ENCODE measurements around the gene CLPSL2. TPM values are rescaled to one million over a fixed set of nuclear protein-coding genes. Genes with fewer than 3 reads are reported as not detected.

The CLPSL2 gene
- total and polyA plus RNA-seq, 2 donors from 2014 or later, result not detected

GRCh38 chr6:35745509-35745908 is 30.9 kb upstream of the CLPSL2 start:
- TF ChIP-seq CTCF (IDR thresholded peaks at IDR 0.05; ENCODE audit: borderline replicate concordance, extremely low read depth, insufficient read depth), result no peak
- no peak overlapping the region for H3K4me3 ChIP-seq (ENCODE audit: low read length in 3 of 3)
- H3K27me3 ChIP-seq (ENCODE audit: control insufficient read depth, insufficient read depth, low read length), result no peaks in the 10 kb centered on the region
- intact Hi-C loops (cut with DNase I), result no loop called here
- no peaks in the 10 kb centered on the region for H3K36me3 ChIP-seq (ENCODE audit: control insufficient read depth in 2 of 3, insufficient read depth in 3 of 3, low read length in 3 of 3)
- H3K4me1 ChIP-seq (ENCODE audit: control insufficient read depth in 2 of 3, insufficient read depth in 2 of 3, low read depth in 1 of 3, low read length in 3 of 3), result peaks cover 0 to under 1% (median 0%) of the 10 kb centered on the region in 3 donors
- FAIRE-seq, result no peak
- DNase-seq, result no peak
- no peak overlapping the region for H3K9ac ChIP-seq (ENCODE audit: low read length in 3 of 3)
- H3K27ac ChIP-seq (ENCODE audit: low read depth in 2 of 2, low read length in 2 of 2), result no peak overlapping the region
- peaks cover 0 to 3% (median 0%) of the 10 kb centered on the region in 3 donors for H3K9me3 ChIP-seq (ENCODE audit: control insufficient read depth in 2 of 3, insufficient read depth in 1 of 3, low read length in 3 of 3)

GRCh38 chr6:35746516-35746915 is 29.9 kb upstream of the CLPSL2 start:
- Histone ChIP-seq H3K27me3 (ENCODE audit: control insufficient read depth, insufficient read depth, low read length) (no peaks in the 10 kb centered on the region), H3K9me3 (ENCODE audit: control insufficient read depth in 2 of 3, insufficient read depth in 1 of 3, low read length in 3 of 3) (peaks cover 0 to 3% (median 0%) of the 10 kb centered on the region in 3 donors), H3K4me3 (ENCODE audit: low read length in 3 of 3) (no peak overlapping the region), H3K27ac (ENCODE audit: low read depth in 2 of 2, low read length in 2 of 2) (no peak overlapping the region), H3K36me3 (ENCODE audit: control insufficient read depth in 2 of 3, insufficient read depth in 3 of 3, low read length in 3 of 3) (no peaks in the 10 kb centered on the region), H3K9ac (ENCODE audit: low read length in 3 of 3) (no peak overlapping the region), H3K4me1 (ENCODE audit: control insufficient read depth in 2 of 3, insufficient read depth in 2 of 3, low read depth in 1 of 3, low read length in 3 of 3) (no peaks in the 10 kb centered on the region)
- FAIRE-seq, result no peak
- TF ChIP-seq CTCF (IDR thresholded peaks at IDR 0.05; ENCODE audit: borderline replicate concordance, extremely low read depth, insufficient read depth), result no peak
- no peak for DNase-seq
- intact Hi-C loops (cut with DNase I), result no loop called here

GRCh38 chr6:35747877-35748276 is 28.5 kb upstream of the CLPSL2 start:
- TF ChIP-seq CTCF (IDR thresholded peaks at IDR 0.05; ENCODE audit: borderline replicate concordance, extremely low read depth, insufficient read depth), result no peak
- FAIRE-seq (no peak), DNase-seq (no peak)
- no peaks in the 10 kb centered on the region for H3K36me3 ChIP-seq (ENCODE audit: control insufficient read depth in 2 of 3, insufficient read depth in 3 of 3, low read length in 3 of 3)
- no peaks in the 10 kb centered on the region for H3K27me3 ChIP-seq (ENCODE audit: control insufficient read depth, insufficient read depth, low read length)
- no peak overlapping the region for H3K4me3 ChIP-seq (ENCODE audit: low read length in 3 of 3)
- no peak overlapping the region for H3K9ac ChIP-seq (ENCODE audit: low read length in 3 of 3)
- no peaks in the 10 kb centered on the region for H3K4me1 ChIP-seq (ENCODE audit: control insufficient read depth in 2 of 3, insufficient read depth in 2 of 3, low read depth in 1 of 3, low read length in 3 of 3)
- no peak overlapping the region for H3K27ac ChIP-seq (ENCODE audit: low read depth in 2 of 2, low read length in 2 of 2)
- intact Hi-C loops (cut with DNase I), result no loop called here
- peaks cover 0 to 3% (median 0%) of the 10 kb centered on the region in 3 donors for H3K9me3 ChIP-seq (ENCODE audit: control insufficient read depth in 2 of 3, insufficient read depth in 1 of 3, low read length in 3 of 3)

- DNase-seq (no peak), FAIRE-seq (no peak)
- no peak overlapping the region for H3K4me3 ChIP-seq (ENCODE audit: low read length in 3 of 3)
- no peak overlapping the region for H3K27ac ChIP-seq (ENCODE audit: low read depth in 2 of 2, low read length in 2 of 2)
- TF ChIP-seq CTCF (IDR thresholded peaks at IDR 0.05; ENCODE audit: borderline replicate concordance, extremely low read depth, insufficient read depth), result no peak
- intact Hi-C loops (cut with DNase I), result no loop called here
- H3K36me3 ChIP-seq (ENCODE audit: control insufficient read depth in 2 of 3, insufficient read depth in 3 of 3, low read length in 3 of 3), result no peaks in the 10 kb centered on the region
- no peak overlapping the region for H3K9ac ChIP-seq (ENCODE audit: low read length in 3 of 3)
- peaks cover 0 to 3% (median 0%) of the 10 kb centered on the region in 3 donors for H3K9me3 ChIP-seq (ENCODE audit: control insufficient read depth in 2 of 3, insufficient read depth in 1 of 3, low read length in 3 of 3)
- H3K27me3 ChIP-seq (ENCODE audit: control insufficient read depth, insufficient read depth, low read length), result no peaks in the 10 kb centered on the region
- no peaks in the 10 kb centered on the region for H3K4me1 ChIP-seq (ENCODE audit: control insufficient read depth in 2 of 3, insufficient read depth in 2 of 3, low read depth in 1 of 3, low read length in 3 of 3)
Measured at GRCh38 chr6:35750557-35750956, 25.8 kb upstream of the CLPSL2 start.
